HUDEP-2 (cell line): ENCODE data around the gene OR51T1.

ENCODE experiments used
- DNase-seq, 76 experiments: peaks; one replicate each; lab custom pipeline; 2025; ENCODE audit not compliant: unreplicated experiment in 76 of 76; lab: John Stamatoyannopoulos, UW

OR51T1 gene

DNA sequence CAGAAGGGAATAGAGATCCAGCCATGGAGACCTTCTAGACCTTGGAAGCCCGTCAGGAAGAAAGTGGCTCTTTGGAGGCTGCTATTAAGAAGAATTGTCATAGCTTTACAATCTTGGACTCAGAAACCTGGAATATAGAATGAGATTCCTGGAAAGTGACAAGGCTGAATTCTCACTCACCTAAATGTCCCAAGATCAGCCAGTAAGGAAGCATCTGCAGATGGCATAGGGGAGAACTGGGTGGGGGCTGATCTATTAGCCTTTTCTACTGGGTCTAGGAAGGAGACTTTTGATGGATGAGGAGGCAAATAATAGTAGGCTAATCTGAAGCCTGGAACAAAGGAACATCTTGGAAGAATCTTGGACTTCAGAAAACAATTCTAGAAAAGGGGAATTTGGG is 42.5 kb downstream of the OR51T1 start, which contains the start of gene OR51G1:
Gene OR51G1 (minus strand): TSS at position 101 of the 400 bp plus-strand sequence. CDS start 0 bp downstream, at position 101.
- DNase-seq, result no peak

DNA sequence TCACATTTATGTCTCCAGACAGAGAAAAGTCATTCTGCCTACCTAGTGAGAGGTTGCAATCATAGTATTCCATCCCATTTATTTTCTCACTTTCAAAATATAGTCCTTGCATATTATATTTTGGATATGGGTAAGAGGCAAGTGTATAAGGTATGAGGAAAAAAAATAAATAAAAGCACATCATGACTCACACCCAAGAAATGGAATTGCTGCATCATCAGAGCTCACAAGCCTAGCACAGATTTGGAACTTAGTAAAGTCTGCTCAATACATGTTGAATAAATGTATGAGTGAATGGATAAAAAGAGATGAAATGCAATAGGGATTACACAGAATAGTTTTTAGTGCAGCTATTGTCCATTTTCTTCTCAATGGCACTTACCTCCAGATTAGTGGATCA is 44.9 kb downstream of the OR51T1 start:
- DNase-seq, result no peak
